HPDE6-E6E7 (cell line): Measurements from ENCODE around the gene GPR156.
"Not testable (repeated sequence)": the region's sequence is repeated elsewhere in the genome, so short reads cannot be mapped to it uniquely, and the experiment has no call there.

Experiments used
- DNase-seq: peaks from one replicate; pipeline ENCODE4 v3.0.0; 2011; ENCODE audit warnings: missing footprints; ENCODE audit errors: extremely low spot score

GPR156 gene

GRCh38 chr3:120274739-120275167 is 10.3 kb downstream of the GPR156 start:
- DNase-seq = no peak

- no peak for DNase-seq
These were observed 12.7 kb downstream of the GPR156 start for GRCh38 chr3:120272286-120272685.

GRCh38 chr3:120265989-120266388 is 19.0 kb downstream of the GPR156 start:
- DNase-seq = no peak

- no peak for DNase-seq
These were observed 20.1 kb downstream of the GPR156 start for GRCh38 chr3:120264963-120265362.

- no peak for DNase-seq
These were observed 21.2 kb downstream of the GPR156 start for GRCh38 chr3:120263792-120264191.

GRCh38 chr3:120258009-120258408 is 27.0 kb downstream of the GPR156 start:
- no peak for DNase-seq

GRCh38 chr3:120245386-120245785 is 39.6 kb downstream of the GPR156 start:
- no peak for DNase-seq

- no peak for DNase-seq
These were observed 40.2 kb downstream of the GPR156 start for GRCh38 chr3:120244834-120245225.

GRCh38 chr3:120239644-120240043 is 45.4 kb downstream of the GPR156 start:
- DNase-seq = no peak

GRCh38 chr3:120227710-120228347 is 57.2 kb downstream of the GPR156 start:
- no peak for DNase-seq

GRCh38 chr3:120224237-120224636 is 60.8 kb downstream of the GPR156 start:
- no peak for DNase-seq

GRCh38 chr3:120218981-120219380 is 66.0 kb downstream of the GPR156 start:
- no peak for DNase-seq

GRCh38 chr3:120216633-120217032 is 68.4 kb downstream of the GPR156 start:
- DNase-seq = not testable (repeated sequence)

- DNase-seq = no peak
These were observed 70.8 kb downstream of the GPR156 start for GRCh38 chr3:120214176-120214575.

- DNase-seq = no peak
These were observed 72.5 kb downstream of the GPR156 start for GRCh38 chr3:120212505-120212904.

GRCh38 chr3:120209425-120209824 is 75.6 kb downstream of the GPR156 start:
- no peak for DNase-seq

- DNase-seq = no peak
These were observed 80.7 kb downstream of the GPR156 start for GRCh38 chr3:120204338-120204737.

GRCh38 chr3:120203621-120204020 is 81.4 kb downstream of the GPR156 start:
- DNase-seq = no peak

GRCh38 chr3:120203016-120203415 is 82.0 kb downstream of the GPR156 start:
- no peak for DNase-seq

- no peak for DNase-seq
These were observed 82.7 kb downstream of the GPR156 start for GRCh38 chr3:120202363-120202762.

GRCh38 chr3:120200493-120201235 is 84.4 kb downstream of the GPR156 start:
- no peak for DNase-seq

GRCh38 chr3:120198305-120198878 is 86.6 kb downstream of the GPR156 start:
- peak; percentile 49 for DNase-seq

GRCh38 chr3:120196812-120197211 is 88.2 kb downstream of the GPR156 start:
- peak; percentile 44 for DNase-seq
